ENCODE data around the gene MYT1.
"Not testable (repeated sequence)": the region's sequence is repeated elsewhere in the genome, so short reads cannot be mapped to it uniquely, and the experiment has no call there.

MYT1 gene

DNA sequence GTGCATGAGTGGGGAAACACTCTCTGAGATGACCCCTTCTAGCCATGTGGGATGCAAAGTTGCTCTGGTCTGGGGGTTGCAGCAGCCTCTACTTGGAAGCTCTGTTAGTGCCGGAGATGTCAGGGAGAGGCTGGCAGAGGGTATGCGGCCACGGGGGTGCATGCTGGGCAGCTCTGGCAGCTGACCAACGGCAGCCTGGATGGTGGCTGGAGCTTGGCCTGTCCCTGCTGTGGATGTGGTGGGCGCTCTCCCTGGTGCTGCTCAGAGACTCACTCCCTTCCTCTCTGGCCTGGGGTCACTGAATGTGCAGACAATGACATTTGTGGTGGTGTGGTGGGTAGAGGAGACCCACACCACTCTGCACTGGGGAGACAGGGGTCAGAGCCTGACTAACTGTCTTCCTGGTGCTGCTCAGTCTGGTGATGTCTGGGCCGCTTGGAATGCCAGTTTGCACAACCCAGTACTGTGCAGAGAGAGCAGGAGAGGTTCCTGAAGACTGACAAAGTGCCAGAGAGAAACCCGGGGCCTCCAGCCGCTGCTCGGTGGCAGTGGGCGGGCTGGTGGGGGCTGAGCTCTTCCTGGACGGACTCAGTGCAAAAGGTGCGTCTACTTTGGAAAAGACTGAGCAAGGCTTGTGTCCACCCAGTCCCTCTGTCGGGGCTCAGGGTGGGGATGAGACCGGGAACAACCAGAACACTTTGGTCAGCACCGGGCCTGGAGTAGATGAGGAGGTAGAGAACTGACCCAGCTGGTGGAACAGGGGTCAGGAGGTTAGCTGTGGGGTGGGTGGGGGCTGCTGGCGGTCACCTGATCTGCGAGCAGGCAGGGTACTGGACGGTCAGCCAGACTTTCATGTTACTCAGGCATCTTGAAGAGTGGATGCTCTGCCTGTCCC, 2.7 kb downstream of the MYT1 start:
- peak; percentile 20 for DNase-seq (ENCODE audit: low read depth, low spot score)

DNA sequence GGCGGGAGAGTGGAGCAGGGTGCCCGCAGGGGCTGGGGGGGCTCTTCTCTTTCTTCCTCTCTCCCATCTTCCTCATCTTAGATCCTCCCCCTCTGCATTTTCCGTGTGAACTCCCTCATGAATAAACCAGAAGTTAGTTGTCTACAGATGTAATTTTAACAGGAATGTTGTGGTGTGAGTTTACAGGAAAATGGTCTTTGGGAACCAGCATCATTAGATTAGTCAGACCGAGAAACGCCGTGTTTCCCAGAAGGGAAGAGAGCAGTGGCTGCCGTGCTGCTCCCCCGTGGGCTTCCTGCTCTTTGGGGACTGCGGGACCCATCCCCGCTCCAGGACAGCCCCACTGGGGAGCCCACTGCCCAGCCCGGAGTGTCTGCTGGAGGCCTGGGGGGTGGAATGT, 3.4 kb downstream of the MYT1 start:
- peak; percentile 28 for DNase-seq (ENCODE audit: low read depth, low spot score)

DNA sequence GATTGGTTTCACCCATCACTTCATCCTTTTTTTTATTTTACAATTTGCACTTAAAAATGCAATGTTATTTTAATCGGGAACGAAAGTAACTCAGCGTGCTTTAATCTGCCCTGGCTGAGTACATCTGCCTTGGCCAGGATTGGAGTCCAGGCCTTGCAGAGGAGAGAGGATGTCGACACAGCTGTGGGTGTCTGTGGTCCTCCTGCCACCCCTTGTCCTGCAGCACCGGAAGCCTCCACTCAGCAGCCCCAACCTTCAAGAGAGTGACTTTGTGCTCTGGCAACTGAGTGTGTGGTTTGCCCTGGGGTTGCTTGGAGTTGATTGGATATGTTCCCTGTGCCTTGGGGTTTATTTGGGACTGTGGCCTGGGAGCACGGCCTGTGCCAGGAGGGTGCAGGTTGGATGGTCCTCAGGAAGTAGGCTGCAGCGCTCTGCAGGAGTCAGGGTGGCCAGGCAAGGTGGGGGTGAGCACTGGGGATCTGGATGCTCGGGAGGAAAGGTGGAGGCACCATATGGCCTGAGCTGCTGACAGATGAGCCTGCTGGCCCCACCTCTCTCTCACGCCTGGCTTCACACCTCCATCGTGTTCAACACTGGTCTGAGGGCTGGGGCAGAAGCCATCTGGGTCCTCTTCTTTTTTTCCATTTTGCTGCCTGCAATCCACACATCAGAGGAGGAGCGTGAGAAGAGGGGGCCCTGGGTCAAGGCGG, 4.3 kb downstream of the MYT1 start:
- no peak for DNase-seq (ENCODE audit: low read depth, low spot score)

- DNase-seq (ENCODE audit: low read depth, low spot score): no peak
Measured at GRCh38 chr20:64169091-64169560, 4.9 kb downstream of the MYT1 start.

- no peak for DNase-seq (ENCODE audit: low read depth, low spot score)
Measured at GRCh38 chr20:64171211-64171610, 7.0 kb downstream of the MYT1 start.

- DNase-seq (ENCODE audit: low read depth, low spot score): no peak
Measured at GRCh38 chr20:64173116-64173515, 8.9 kb downstream of the MYT1 start.

GRCh38 chr20:64176551-64176950, 12.3 kb downstream of the MYT1 start:
- DNase-seq (ENCODE audit: low read depth, low spot score): no peak

- DNase-seq (ENCODE audit: low read depth, low spot score): no peak
Measured at GRCh38 chr20:64176971-64177370, 12.7 kb downstream of the MYT1 start.

DNA sequence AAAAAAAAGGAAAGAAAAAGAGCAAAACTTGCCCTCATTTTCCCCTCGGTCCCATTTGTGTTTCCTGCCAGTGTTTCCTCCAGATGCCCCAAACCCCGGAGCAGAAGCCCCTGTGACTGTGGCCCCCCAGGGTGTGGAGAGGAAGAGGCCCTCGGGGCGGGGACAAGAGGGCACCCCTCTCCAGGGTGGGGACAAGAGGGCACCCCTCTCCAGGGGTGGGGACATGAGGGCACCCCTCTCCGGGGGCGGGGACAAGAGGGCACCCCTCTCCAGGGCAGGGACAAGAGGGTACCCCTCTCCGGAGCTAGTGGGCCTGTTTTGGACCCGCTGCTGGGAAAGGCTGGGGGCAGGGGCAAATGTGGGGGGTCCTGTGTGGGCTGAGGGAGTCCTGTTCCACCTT, 13.1 kb downstream of the MYT1 start:
- no peak for DNase-seq (ENCODE audit: low read depth, low spot score)

- DNase-seq (ENCODE audit: low read depth, low spot score): no peak
Measured at GRCh38 chr20:64177787-64178186, 13.5 kb downstream of the MYT1 start.

DNA sequence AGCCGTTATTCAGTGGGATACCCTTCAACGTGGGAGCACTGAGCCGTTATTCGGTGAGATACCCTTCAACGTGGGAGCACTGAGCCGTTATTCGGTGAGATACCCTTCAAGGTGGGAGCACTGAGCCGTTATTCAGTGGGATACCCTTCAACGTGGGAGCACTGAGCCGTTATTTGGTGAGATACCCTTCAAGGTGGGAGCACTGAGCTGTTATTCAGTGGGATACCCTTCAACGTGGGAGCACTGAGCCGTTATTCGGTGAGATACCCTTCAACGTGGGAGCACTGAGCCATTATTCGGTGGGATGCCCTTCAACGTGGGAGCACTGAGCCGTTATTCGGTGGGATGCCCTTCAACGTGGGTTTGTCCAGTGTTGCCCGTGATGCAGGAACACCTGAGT, 14.7 kb downstream of the MYT1 start:
- not testable (repeated sequence) for DNase-seq (ENCODE audit: low read depth, low spot score)

DNA sequence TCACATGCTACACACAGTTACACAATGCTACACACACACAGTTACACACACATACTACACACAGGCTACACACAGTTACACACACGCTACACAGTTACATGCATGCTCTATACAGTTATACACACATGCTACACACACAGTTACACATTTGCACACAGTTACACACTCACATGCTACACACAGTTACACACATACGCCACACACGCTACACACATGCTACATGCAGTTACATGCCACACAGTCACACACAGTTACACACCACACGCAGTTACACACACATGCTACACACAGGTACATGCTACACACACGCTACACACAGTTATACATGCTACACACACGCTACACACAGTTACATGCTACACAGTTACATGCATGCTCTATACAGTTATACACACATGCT, 15.6 kb downstream of the MYT1 start:
- no peak for DNase-seq (ENCODE audit: low read depth, low spot score)

DNA sequence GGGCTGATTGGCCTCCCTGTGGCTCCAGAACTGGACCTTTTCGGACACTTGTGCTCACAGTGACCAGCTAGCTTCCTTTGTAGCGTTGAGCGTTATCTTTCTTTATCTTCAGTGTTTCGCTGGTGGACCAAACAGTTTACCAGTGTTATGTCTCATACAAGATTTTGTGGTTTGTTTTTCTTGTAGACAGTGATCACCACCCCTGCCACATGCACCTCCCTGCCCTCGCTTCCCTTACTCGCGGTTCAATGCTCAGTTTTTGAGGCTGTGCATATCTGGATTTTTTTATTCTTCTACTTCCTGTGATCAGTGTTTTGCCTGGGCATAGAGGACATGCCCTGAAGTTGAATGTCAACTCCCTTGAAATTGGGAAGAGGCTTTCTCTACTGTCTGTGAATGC, 16.4 kb downstream of the MYT1 start:
- no peak for DNase-seq (ENCODE audit: low read depth, low spot score)

- no peak for DNase-seq (ENCODE audit: low read depth, low spot score)
Measured at GRCh38 chr20:64181391-64181790, 17.1 kb downstream of the MYT1 start.

DNA sequence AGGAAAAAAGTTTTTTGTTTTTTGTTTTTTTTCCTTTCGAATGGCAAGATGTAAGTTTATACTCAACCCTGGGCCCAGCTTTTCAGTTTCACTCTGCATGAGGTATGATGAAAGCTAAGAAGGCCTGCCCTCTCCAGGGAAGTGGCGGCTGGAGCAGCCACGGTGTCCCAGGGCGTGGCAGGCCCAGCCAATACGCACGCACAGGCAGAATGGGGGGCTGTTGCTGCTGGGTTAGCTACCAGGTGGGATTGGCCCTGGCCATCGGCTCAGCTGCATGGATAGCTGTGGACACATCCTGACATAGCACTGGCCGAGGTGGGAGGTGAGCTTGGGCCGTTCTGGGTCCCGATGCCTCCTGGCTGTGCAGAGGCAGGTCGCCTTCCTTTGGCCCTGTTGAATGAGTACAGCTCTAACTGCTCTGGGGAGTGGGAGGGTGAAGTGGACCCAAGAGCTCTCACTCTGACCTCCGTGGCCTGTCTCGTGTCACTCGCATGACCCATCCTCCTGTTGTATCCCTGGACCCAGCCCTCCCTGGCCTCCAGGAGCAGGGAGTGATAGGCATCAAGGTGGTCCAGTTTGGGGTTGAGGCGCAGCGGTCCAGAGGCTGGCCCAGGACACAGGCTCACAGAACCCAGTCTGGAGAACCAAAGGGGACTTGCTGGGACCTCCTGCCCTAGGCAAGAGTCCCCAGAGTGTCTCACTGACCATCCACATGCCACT, 18.1 kb downstream of the MYT1 start:
- DNase-seq (ENCODE audit: low read depth, low spot score): no peak

DNA sequence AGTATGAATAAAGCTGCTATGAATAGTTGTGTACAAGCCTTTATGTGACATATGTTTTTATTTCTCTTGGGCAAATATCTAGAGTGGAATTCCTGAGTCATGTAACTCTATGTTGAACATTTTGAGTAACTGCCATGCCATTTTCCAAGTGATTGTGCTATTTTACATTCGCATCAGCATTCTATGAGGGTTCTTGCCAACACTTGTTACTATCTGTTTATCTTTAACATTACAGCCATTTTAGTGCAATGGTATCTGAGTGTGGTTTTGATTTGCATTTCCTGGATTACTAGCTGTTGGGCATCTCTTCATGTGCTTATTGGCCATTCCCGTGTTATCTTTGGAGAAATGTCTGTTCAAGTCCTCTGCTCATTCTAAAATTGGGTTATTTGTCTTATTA, 19.1 kb downstream of the MYT1 start:
- DNase-seq (ENCODE audit: low read depth, low spot score): no peak

DNA sequence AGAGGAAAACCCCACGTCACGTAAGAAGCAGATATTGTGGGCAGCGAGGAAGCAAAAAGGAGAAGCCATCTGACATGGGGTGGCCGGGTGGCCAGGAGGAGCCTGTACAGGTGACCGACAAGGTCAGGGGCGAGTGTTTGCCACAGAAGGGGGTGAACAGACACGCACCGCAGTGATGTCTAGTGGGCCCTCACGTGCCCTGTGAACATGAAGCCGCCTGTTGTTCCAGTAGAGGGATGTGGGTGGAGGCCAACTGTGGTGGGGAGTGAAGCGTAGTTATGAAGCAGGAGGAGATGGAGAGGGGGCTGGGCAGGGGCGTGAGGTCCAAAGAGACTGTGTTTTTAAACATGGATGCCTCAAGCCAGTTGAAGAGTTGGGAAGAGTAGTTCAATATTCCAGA, 20.5 kb downstream of the MYT1 start:
- DNase-seq (ENCODE audit: low read depth, low spot score): no peak

- no peak for DNase-seq (ENCODE audit: low read depth, low spot score)
Measured at GRCh38 chr20:64185276-64185900, 21.1 kb downstream of the MYT1 start.

- DNase-seq (ENCODE audit: low read depth, low spot score): no peak
Measured at GRCh38 chr20:64186071-64186598, 21.9 kb downstream of the MYT1 start.

DNA sequence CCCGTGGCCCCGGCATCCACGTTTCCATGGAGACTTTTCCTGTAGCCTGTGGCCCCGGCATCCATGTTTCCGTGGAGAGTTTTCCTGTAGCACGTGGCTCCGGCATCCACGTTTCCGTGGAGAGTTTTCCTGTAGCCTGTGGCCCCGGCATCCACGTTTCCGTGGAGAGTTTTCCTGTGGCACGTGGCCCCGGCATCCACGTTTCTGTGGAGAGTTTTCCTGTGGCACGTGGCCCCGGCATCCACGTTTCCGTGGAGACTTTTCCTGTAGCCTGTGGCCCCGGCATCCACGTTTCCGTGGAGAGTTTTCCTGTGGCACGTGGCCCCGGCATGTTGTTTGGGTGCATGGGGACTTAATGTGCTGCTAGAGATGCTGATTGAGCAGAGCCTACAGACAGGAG, 23.0 kb downstream of the MYT1 start:
- not testable (repeated sequence) for DNase-seq (ENCODE audit: low read depth, low spot score)

DNA sequence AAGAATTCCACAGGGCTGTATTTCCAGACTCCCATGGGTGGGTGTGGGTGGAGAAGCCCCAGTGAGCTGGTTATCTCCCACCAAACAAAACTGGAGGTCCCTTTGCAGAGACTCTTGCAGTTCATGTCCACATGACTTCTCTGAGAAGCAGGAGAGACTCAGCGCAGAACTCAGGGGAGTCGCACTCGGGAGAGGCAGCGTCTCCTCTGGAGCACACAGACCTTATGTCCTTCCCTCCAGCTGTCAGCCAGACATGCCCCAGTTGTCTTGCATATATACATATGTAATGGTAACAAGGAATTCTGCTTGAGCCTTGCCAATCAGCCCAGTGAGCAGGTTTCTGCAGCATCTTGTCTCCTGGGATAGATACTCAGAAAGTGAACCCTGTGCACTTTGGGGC, 23.8 kb downstream of the MYT1 start:
- no peak for DNase-seq (ENCODE audit: low read depth, low spot score)

All from astrocyte of the hippocampus (primary cell).